ENCODE results near the gene PTPRM.

Gene PTPRM

GRCh38 chr18:8091035-8091434, 523.9 kb downstream of the PTPRM start:
- DNase-seq (ENCODE audit: low read depth in 1 of 2, low spot score in 1 of 2) = no peak

- no peak for DNase-seq (ENCODE audit: low read depth in 1 of 2, low spot score in 1 of 2)
Observed at GRCh38 chr18:8095947-8096570, 528.9 kb downstream of the PTPRM start.

GRCh38 chr18:8097399-8097798, 530.3 kb downstream of the PTPRM start:
- DNase-seq (ENCODE audit: low read depth in 1 of 2, low spot score in 1 of 2) = no peak

- DNase-seq (ENCODE audit: low read depth in 1 of 2, low spot score in 1 of 2) = no peak
Observed at GRCh38 chr18:8097927-8098326, 530.8 kb downstream of the PTPRM start.

GRCh38 chr18:8106603-8107002, 539.5 kb downstream of the PTPRM start:
- no peak for DNase-seq (ENCODE audit: low read depth in 1 of 2, low spot score in 1 of 2)

- DNase-seq (ENCODE audit: low read depth in 1 of 2, low spot score in 1 of 2) = no peak
Observed at GRCh38 chr18:8107426-8107825, 540.3 kb downstream of the PTPRM start.

GRCh38 chr18:8114480-8114879, 547.4 kb downstream of the PTPRM start:
- no peak for DNase-seq (ENCODE audit: low read depth in 1 of 2, low spot score in 1 of 2)

GRCh38 chr18:8116341-8117005, 549.4 kb downstream of the PTPRM start:
- DNase-seq (ENCODE audit: low read depth in 1 of 2, low spot score in 1 of 2) = no peak

- no peak for DNase-seq (ENCODE audit: low read depth in 1 of 2, low spot score in 1 of 2)
Observed at GRCh38 chr18:8117006-8117371, 549.9 kb downstream of the PTPRM start.

- no peak for DNase-seq (ENCODE audit: low read depth in 1 of 2, low spot score in 1 of 2)
Observed at GRCh38 chr18:8121101-8121500, 554.0 kb downstream of the PTPRM start.

- DNase-seq (ENCODE audit: low read depth in 1 of 2, low spot score in 1 of 2) = no peak
Observed at GRCh38 chr18:8121942-8122480, 554.9 kb downstream of the PTPRM start.

GRCh38 chr18:8124232-8125146, 557.4 kb downstream of the PTPRM start:
- no peak for DNase-seq (ENCODE audit: low read depth in 1 of 2, low spot score in 1 of 2)

GRCh38 chr18:8130096-8130495, 563.0 kb downstream of the PTPRM start:
- DNase-seq (ENCODE audit: low read depth in 1 of 2, low spot score in 1 of 2) = no peak

GRCh38 chr18:8133032-8133431, 565.9 kb downstream of the PTPRM start:
- no peak for DNase-seq (ENCODE audit: low read depth in 1 of 2, low spot score in 1 of 2)

GRCh38 chr18:8133888-8134287, 566.8 kb downstream of the PTPRM start:
- DNase-seq (ENCODE audit: low read depth in 1 of 2, low spot score in 1 of 2) = no peak

GRCh38 chr18:8139127-8139527, 572.0 kb downstream of the PTPRM start:
- DNase-seq (ENCODE audit: low read depth in 1 of 2, low spot score in 1 of 2) = no peak

- DNase-seq (ENCODE audit: low read depth in 1 of 2, low spot score in 1 of 2) = no peak
Observed at GRCh38 chr18:8139891-8140406, 572.8 kb downstream of the PTPRM start.

GRCh38 chr18:8140841-8141501, 573.9 kb downstream of the PTPRM start:
- DNase-seq (ENCODE audit: low read depth in 1 of 2, low spot score in 1 of 2) = no peak

- DNase-seq (ENCODE audit: low read depth in 1 of 2, low spot score in 1 of 2) = no peak
Observed at GRCh38 chr18:8142131-8142711, 575.1 kb downstream of the PTPRM start.

- no peak for DNase-seq (ENCODE audit: low read depth in 1 of 2, low spot score in 1 of 2)
Observed at GRCh38 chr18:8142932-8143331, 575.8 kb downstream of the PTPRM start.

- DNase-seq (ENCODE audit: low read depth in 1 of 2, low spot score in 1 of 2) = no peak
Observed at GRCh38 chr18:8151181-8151580, 584.1 kb downstream of the PTPRM start.

All from activated CD4-positive, alpha-beta T cell treated with anti-CD3 and anti-CD28 coated beads, Interleukin-2, amount 50 U/mL, for 24 hours (primary cell).